ENCODE measurements around the gene LRRC7.
A peak's percentile ranks its signal among the peaks of the same experiment; 100 is the strongest.

LRRC7 gene

DNA sequence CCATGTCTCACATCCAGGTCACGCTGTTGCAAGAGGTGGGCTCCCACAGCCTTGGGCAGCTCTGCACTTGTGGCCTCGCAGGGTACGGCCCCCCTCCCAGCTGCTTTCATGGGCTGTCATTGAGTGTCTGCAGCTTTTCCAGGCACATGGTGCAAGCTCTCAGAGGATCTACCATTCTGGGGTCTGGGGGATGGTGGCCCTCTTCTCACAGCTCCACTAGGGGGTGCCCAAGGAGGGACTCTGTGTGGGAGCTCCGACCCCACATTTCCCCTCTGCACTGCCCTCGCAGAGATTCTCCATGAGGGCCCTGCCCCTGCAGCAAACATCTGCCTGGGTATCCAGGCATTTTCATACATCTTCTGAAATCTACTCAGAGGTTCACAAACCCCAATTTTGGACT lies 219.4 kb downstream of the LRRC7 start:
- ChIA-PET POLR2A (no interaction called here), CTCF (no interaction called here)
- no peaks in the 10 kb centered on the region for H3K27me3 ChIP-seq (replicated peaks in 2 of 5; ENCODE audit: control insufficient read depth in 4 of 5, insufficient read depth in 5 of 5, low read length in 4 of 5)
- no peaks in the 10 kb centered on the region for H3K36me3 ChIP-seq (ENCODE audit: control insufficient read depth in 4 of 4, insufficient read depth in 4 of 4, low read length in 3 of 4)
- 95% methylated on average over 5 of the region's 5 CpGs for WGBS (ENCODE audit: insufficient coverage)
- H3K9me3 ChIP-seq (ENCODE audit: control extremely low read depth in 1 of 5, control insufficient read depth in 4 of 5, insufficient read depth in 2 of 5, low read depth in 1 of 5, low read length in 4 of 5), result no peaks in the 10 kb centered on the region
- H3K4me1 ChIP-seq (ENCODE audit: control extremely low read depth in 1 of 4, control insufficient read depth in 4 of 4, insufficient read depth in 4 of 4, low read length in 3 of 4), result no peaks in the 10 kb centered on the region
- H3K4me3 ChIP-seq (ENCODE audit: control insufficient read depth in 1 of 7, extremely low read depth in 1 of 7, insufficient read depth in 4 of 7, low read depth in 2 of 7, low read length in 6 of 7), result no peak overlapping the region
- H3K27ac ChIP-seq (ENCODE audit: insufficient read depth in 1 of 2, low read depth in 1 of 2, low read length in 2 of 2, poor library complexity in 1 of 2, severe bottlenecking in 2 of 2), result no peak overlapping the region
- DNase-seq, result no peak

DNA sequence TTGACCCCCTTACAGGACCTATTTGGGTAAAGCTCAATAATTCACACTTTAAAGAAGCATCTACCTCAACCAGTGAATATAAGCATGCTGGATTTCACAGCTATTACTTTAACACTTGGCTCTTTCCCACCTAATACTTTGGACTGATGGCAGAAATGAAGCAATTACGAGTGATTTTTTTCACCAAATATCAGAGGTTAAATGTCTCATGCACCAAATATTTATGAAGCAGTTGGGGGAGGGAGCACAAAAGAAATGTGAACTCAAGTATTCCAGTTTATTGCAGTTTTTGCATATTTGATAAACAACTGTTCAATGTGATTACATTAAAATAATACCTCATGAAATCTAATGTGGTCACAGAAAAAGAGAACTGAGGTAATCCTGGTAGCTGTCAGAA lies 223.6 kb downstream of the LRRC7 start:
- Histone ChIP-seq H3K9me3 (ENCODE audit: control extremely low read depth in 1 of 5, control insufficient read depth in 4 of 5, insufficient read depth in 2 of 5, low read depth in 1 of 5, low read length in 4 of 5) (no peaks in the 10 kb centered on the region), H3K27ac (ENCODE audit: insufficient read depth in 1 of 2, low read depth in 1 of 2, low read length in 2 of 2, poor library complexity in 1 of 2, severe bottlenecking in 2 of 2) (no peak overlapping the region), H3K4me3 (ENCODE audit: control insufficient read depth in 1 of 7, extremely low read depth in 1 of 7, insufficient read depth in 4 of 7, low read depth in 2 of 7, low read length in 6 of 7) (no peak overlapping the region), H3K27me3 (replicated peaks in 2 of 5; ENCODE audit: control insufficient read depth in 4 of 5, insufficient read depth in 5 of 5, low read length in 4 of 5) (no peaks in the 10 kb centered on the region), H3K36me3 (ENCODE audit: control insufficient read depth in 4 of 4, insufficient read depth in 4 of 4, low read length in 3 of 4) (no peaks in the 10 kb centered on the region), H3K4me1 (ENCODE audit: control extremely low read depth in 1 of 4, control insufficient read depth in 4 of 4, insufficient read depth in 4 of 4, low read length in 3 of 4) (no peaks in the 10 kb centered on the region)
- ChIA-PET POLR2A (no interaction called here), CTCF (no interaction called here)
- no CpG with 5 or more reads among the region's 1 CpG for WGBS (ENCODE audit: insufficient coverage)
- no peak for DNase-seq

GRCh38 chr1:69794831-69795230 lies 227.1 kb downstream of the LRRC7 start:
- no peak overlapping the region for H3K4me3 ChIP-seq (ENCODE audit: control insufficient read depth in 1 of 7, extremely low read depth in 1 of 7, insufficient read depth in 4 of 7, low read depth in 2 of 7, low read length in 6 of 7)
- CTCF ChIA-PET, result interaction anchor here (0.6 kb wide), 1 partner anchor 20 kb away, joined by 3 read pairs; no protein-coding TSS in a partner anchor

DNA sequence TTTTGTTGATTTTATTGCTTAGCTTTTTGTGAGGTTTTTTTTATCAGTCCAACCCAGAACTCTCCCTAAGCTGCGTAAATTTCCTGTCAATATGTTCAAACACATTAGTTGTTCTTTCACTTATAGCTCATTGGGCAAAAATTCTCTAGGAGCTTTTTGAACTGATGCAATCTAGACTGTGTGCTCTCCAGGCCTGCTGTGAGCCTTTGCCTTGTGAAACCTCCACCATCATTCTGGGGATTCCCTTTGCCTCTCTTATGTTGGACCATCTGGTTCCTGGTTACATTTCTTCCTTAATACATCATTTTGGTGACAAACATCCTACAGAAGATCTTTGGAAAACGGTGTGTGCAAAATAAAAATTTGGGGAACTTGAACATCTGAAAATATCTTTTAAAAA lies 247.2 kb downstream of the LRRC7 start:
- ChIA-PET POLR2A (no interaction called here), CTCF (no interaction called here)
- H3K9me3 ChIP-seq (ENCODE audit: control extremely low read depth in 1 of 5, control insufficient read depth in 4 of 5, insufficient read depth in 2 of 5, low read depth in 1 of 5, low read length in 4 of 5), result no peaks in the 10 kb centered on the region
- no peaks in the 10 kb centered on the region for H3K27me3 ChIP-seq (replicated peaks in 2 of 5; ENCODE audit: control insufficient read depth in 4 of 5, insufficient read depth in 5 of 5, low read length in 4 of 5)
- DNase-seq, result peak in 2 of 3 donors; percentile 52 to 67
- no peak overlapping the region for H3K4me3 ChIP-seq (ENCODE audit: control insufficient read depth in 1 of 7, extremely low read depth in 1 of 7, insufficient read depth in 4 of 7, low read depth in 2 of 7, low read length in 6 of 7)
- H3K4me1 ChIP-seq (ENCODE audit: control extremely low read depth in 1 of 4, control insufficient read depth in 4 of 4, insufficient read depth in 4 of 4, low read length in 3 of 4), result no peaks in the 10 kb centered on the region
- WGBS (ENCODE audit: insufficient coverage), result no CpG with 5 or more reads among the region's 2 CpGs
- no peak overlapping the region for H3K27ac ChIP-seq (ENCODE audit: insufficient read depth in 1 of 2, low read depth in 1 of 2, low read length in 2 of 2, poor library complexity in 1 of 2, severe bottlenecking in 2 of 2)
- H3K36me3 ChIP-seq (ENCODE audit: control insufficient read depth in 4 of 4, insufficient read depth in 4 of 4, low read length in 3 of 4), result no peaks in the 10 kb centered on the region

More at GRCh38 chr1:69794831-69795230, 227.1 kb downstream of the LRRC7 start:
- H3K9me3 ChIP-seq (ENCODE audit: control extremely low read depth in 1 of 5, control insufficient read depth in 4 of 5, insufficient read depth in 2 of 5, low read depth in 1 of 5, low read length in 4 of 5), result no peaks in the 10 kb centered on the region
- POLR2A ChIA-PET, result no interaction called here
- no peak overlapping the region for H3K27ac ChIP-seq (ENCODE audit: insufficient read depth in 1 of 2, low read depth in 1 of 2, low read length in 2 of 2, poor library complexity in 1 of 2, severe bottlenecking in 2 of 2)
- no peak for DNase-seq
- no peaks in the 10 kb centered on the region for H3K27me3 ChIP-seq (replicated peaks in 2 of 5; ENCODE audit: control insufficient read depth in 4 of 5, insufficient read depth in 5 of 5, low read length in 4 of 5)
- no peaks in the 10 kb centered on the region for H3K36me3 ChIP-seq (ENCODE audit: control insufficient read depth in 4 of 4, insufficient read depth in 4 of 4, low read length in 3 of 4)
- H3K4me1 ChIP-seq (ENCODE audit: control extremely low read depth in 1 of 4, control insufficient read depth in 4 of 4, insufficient read depth in 4 of 4, low read length in 3 of 4), result no peaks in the 10 kb centered on the region
- WGBS (ENCODE audit: insufficient coverage), result 100% methylated on average over 5 of the region's 7 CpGs

GRCh38 chr1:69824932-69825331 lies 257.2 kb downstream of the LRRC7 start:
- Histone ChIP-seq H3K36me3 (ENCODE audit: control insufficient read depth in 4 of 4, insufficient read depth in 4 of 4, low read length in 3 of 4) (no peaks in the 10 kb centered on the region), H3K4me3 (ENCODE audit: control insufficient read depth in 1 of 7, extremely low read depth in 1 of 7, insufficient read depth in 4 of 7, low read depth in 2 of 7, low read length in 6 of 7) (no peak overlapping the region), H3K27me3 (replicated peaks in 2 of 5; ENCODE audit: control insufficient read depth in 4 of 5, insufficient read depth in 5 of 5, low read length in 4 of 5) (no peaks in the 10 kb centered on the region), H3K27ac (ENCODE audit: insufficient read depth in 1 of 2, low read depth in 1 of 2, low read length in 2 of 2, poor library complexity in 1 of 2, severe bottlenecking in 2 of 2) (no peak overlapping the region), H3K9me3 (ENCODE audit: control extremely low read depth in 1 of 5, control insufficient read depth in 4 of 5, insufficient read depth in 2 of 5, low read depth in 1 of 5, low read length in 4 of 5) (no peaks in the 10 kb centered on the region), H3K4me1 (ENCODE audit: control extremely low read depth in 1 of 4, control insufficient read depth in 4 of 4, insufficient read depth in 4 of 4, low read length in 3 of 4) (no peaks in the 10 kb centered on the region)
- POLR2A ChIA-PET, result no interaction called here
- CTCF ChIA-PET, result no interaction called here
- no peak for DNase-seq

GRCh38 chr1:69827732-69828131 lies 260.0 kb downstream of the LRRC7 start:
- H3K36me3 ChIP-seq (ENCODE audit: control insufficient read depth in 4 of 4, insufficient read depth in 4 of 4, low read length in 3 of 4), result no peaks in the 10 kb centered on the region
- no peaks in the 10 kb centered on the region for H3K4me1 ChIP-seq (ENCODE audit: control extremely low read depth in 1 of 4, control insufficient read depth in 4 of 4, insufficient read depth in 4 of 4, low read length in 3 of 4)
- H3K27me3 ChIP-seq (replicated peaks in 2 of 5; ENCODE audit: control insufficient read depth in 4 of 5, insufficient read depth in 5 of 5, low read length in 4 of 5), result no peaks in the 10 kb centered on the region
- no peaks in the 10 kb centered on the region for H3K9me3 ChIP-seq (ENCODE audit: control extremely low read depth in 1 of 5, control insufficient read depth in 4 of 5, insufficient read depth in 2 of 5, low read depth in 1 of 5, low read length in 4 of 5)
- ChIA-PET POLR2A (no interaction called here), CTCF (no interaction called here)
- H3K4me3 ChIP-seq (ENCODE audit: control insufficient read depth in 1 of 7, extremely low read depth in 1 of 7, insufficient read depth in 4 of 7, low read depth in 2 of 7, low read length in 6 of 7), result no peak overlapping the region
- no CpG with 5 or more reads among the region's 2 CpGs for WGBS (ENCODE audit: insufficient coverage)
- no peak for DNase-seq
- no peak overlapping the region for H3K27ac ChIP-seq (ENCODE audit: insufficient read depth in 1 of 2, low read depth in 1 of 2, low read length in 2 of 2, poor library complexity in 1 of 2, severe bottlenecking in 2 of 2)

GRCh38 chr1:69833536-69833935 lies 265.8 kb downstream of the LRRC7 start:
- DNase-seq, result no peak
- Histone ChIP-seq H3K36me3 (ENCODE audit: control insufficient read depth in 4 of 4, insufficient read depth in 4 of 4, low read length in 3 of 4) (no peaks in the 10 kb centered on the region), H3K27me3 (replicated peaks in 2 of 5; ENCODE audit: control insufficient read depth in 4 of 5, insufficient read depth in 5 of 5, low read length in 4 of 5) (no peaks in the 10 kb centered on the region), H3K4me1 (ENCODE audit: control extremely low read depth in 1 of 4, control insufficient read depth in 4 of 4, insufficient read depth in 4 of 4, low read length in 3 of 4) (no peaks in the 10 kb centered on the region), H3K9me3 (ENCODE audit: control extremely low read depth in 1 of 5, control insufficient read depth in 4 of 5, insufficient read depth in 2 of 5, low read depth in 1 of 5, low read length in 4 of 5) (no peaks in the 10 kb centered on the region), H3K4me3 (ENCODE audit: control insufficient read depth in 1 of 7, extremely low read depth in 1 of 7, insufficient read depth in 4 of 7, low read depth in 2 of 7, low read length in 6 of 7) (no peak overlapping the region), H3K27ac (ENCODE audit: insufficient read depth in 1 of 2, low read depth in 1 of 2, low read length in 2 of 2, poor library complexity in 1 of 2, severe bottlenecking in 2 of 2) (no peak overlapping the region)
- ChIA-PET CTCF (no interaction called here), POLR2A (no interaction called here)
- 97% methylated on average over 3 of the region's 3 CpGs for WGBS (ENCODE audit: insufficient coverage)

GRCh38 chr1:69834336-69834735 lies 266.6 kb downstream of the LRRC7 start:
- Histone ChIP-seq H3K27me3 (replicated peaks in 2 of 5; ENCODE audit: control insufficient read depth in 4 of 5, insufficient read depth in 5 of 5, low read length in 4 of 5) (no peaks in the 10 kb centered on the region), H3K9me3 (ENCODE audit: control extremely low read depth in 1 of 5, control insufficient read depth in 4 of 5, insufficient read depth in 2 of 5, low read depth in 1 of 5, low read length in 4 of 5) (no peaks in the 10 kb centered on the region), H3K4me1 (ENCODE audit: control extremely low read depth in 1 of 4, control insufficient read depth in 4 of 4, insufficient read depth in 4 of 4, low read length in 3 of 4) (no peaks in the 10 kb centered on the region), H3K4me3 (ENCODE audit: control insufficient read depth in 1 of 7, extremely low read depth in 1 of 7, insufficient read depth in 4 of 7, low read depth in 2 of 7, low read length in 6 of 7) (no peak overlapping the region), H3K36me3 (ENCODE audit: control insufficient read depth in 4 of 4, insufficient read depth in 4 of 4, low read length in 3 of 4) (no peaks in the 10 kb centered on the region), H3K27ac (ENCODE audit: insufficient read depth in 1 of 2, low read depth in 1 of 2, low read length in 2 of 2, poor library complexity in 1 of 2, severe bottlenecking in 2 of 2) (no peak overlapping the region)
- CTCF ChIA-PET, result no interaction called here
- no CpG with 5 or more reads among the region's 2 CpGs for WGBS (ENCODE audit: insufficient coverage)
- no peak for DNase-seq
- POLR2A ChIA-PET, result no interaction called here
